Kidney (tissue), 14 donors: Measurements from ENCODE around the gene SYT13. TPM values are rescaled to one million over a fixed set of nuclear protein-coding genes. Genes with fewer than 3 reads are reported as not detected.

Source experiments
- DNase-seq, 5 donors: peaks; one replicate each; pipeline ENCODE4 v3.0.0-alpha.2; 2013 to 2020
- FAIRE-seq: peaks from 2 replicates; lab custom pipeline; 2012; peaks lifted over from hg19 to GRCh38; lab: Jason Lieb, UNC
- H3K27ac ChIP-seq, 2 donors: one replicate each; pipeline ENCODE4 v1.7.0; 2013; ENCODE audit warnings: low read depth in 2 of 2, low read length in 2 of 2, inconsistent platforms in 1 of 2
- H3K27me3 ChIP-seq: one replicate; pipeline ENCODE4 v1.7.1; 2013; ENCODE audit warnings: low read length, inconsistent platforms; ENCODE audit not compliant: control insufficient read depth, insufficient read depth
- H3K36me3 ChIP-seq, 3 donors: one replicate each; pipeline versions ENCODE4 v1.7.0 to v1.7.1; 2013; ENCODE audit warnings: low read length in 3 of 3, control low read depth in 1 of 3, inconsistent platforms in 1 of 3; ENCODE audit not compliant: insufficient read depth in 3 of 3, control insufficient read depth in 2 of 3
- H3K4me1 ChIP-seq, 3 donors: one replicate each; pipeline versions ENCODE4 v1.7.0 to v1.7.1; 2013; ENCODE audit warnings: low read length in 3 of 3, inconsistent platforms in 1 of 3, low read depth in 1 of 3; ENCODE audit not compliant: control insufficient read depth in 2 of 3, insufficient read depth in 2 of 3
- H3K4me3 ChIP-seq, 3 donors: one replicate each; pipeline versions ENCODE4 v1.7.0 to v1.8.1; 2013; ENCODE audit warnings: low read length in 3 of 3, control low read depth in 1 of 3, inconsistent platforms in 1 of 3
- H3K9ac ChIP-seq, 3 donors: one replicate each; pipeline versions ENCODE4 v1.7.0 to v1.7.1; 2013; ENCODE audit warnings: low read length in 3 of 3, control low read depth in 1 of 3, inconsistent platforms in 1 of 3
- H3K9me3 ChIP-seq, 3 donors: one replicate each; pipeline versions ENCODE4 v1.7.0 to v1.7.1; 2013; ENCODE audit warnings: low read length in 3 of 3, control low read depth in 1 of 3, inconsistent platforms in 1 of 3; ENCODE audit not compliant: control insufficient read depth in 2 of 3, insufficient read depth in 1 of 3
- CTCF ChIP-seq: IDR thresholded peaks from 3 replicates; pipeline ENCODE4 v1.5.1; 2012; ENCODE audit warnings: mild to moderate bottlenecking, moderate library complexity, borderline replicate concordance; ENCODE audit not compliant: insufficient read depth; ENCODE audit errors: extremely low read depth
- intact Hi-C: fragments of 100-400 bp; cut with DNase I; formaldehyde crosslinking; loops from one replicate; pipeline ENCODE4 v1.11.1; 2022
- polyA plus RNA-seq: library from polyadenylated mRNA; stranded (reverse); fragments of 350-450 nt; fragmentation: Illumina TruSeq; extraction: RNeasy Lipid Tissue Mini Kit (QIAGEN cat#74804); gene quantifications from one replicate; pipeline ENCODE4 v1.2.3, GENCODE V29; 2014; ENCODE audit warnings: low read depth, low replicate concordance; ENCODE audit not compliant: insufficient read depth
- total RNA-seq: library from RNA; stranded (reverse); fragmentation: NEBNext Ultra II Directional; extraction: Animal tissue kit (Norgen Biotek cat#: 25700); gene quantifications from one replicate; pipeline ENCODE4 v1.2.1, GENCODE V29; 2021
- donor health status: control.
- donor health status: control.
- donor health status: control.
- donor health status: control.
- donor health status: control.
- donor health status: DM: yes; HTN: yes; CAD: no.
- donor health status: Normal renal cell carcinoma (clear cell type).

SYT13 gene
- total and polyA plus RNA-seq, 2 donors from 2014 or later = 6.8 to 16.4 TPM

- H3K36me3 ChIP-seq = no peaks in the 10 kb centered on the region
- no peaks in the 10 kb centered on the region for H3K4me1 ChIP-seq
- H3K4me3 ChIP-seq = no peak overlapping the region
- FAIRE-seq (no peak), DNase-seq (no peak)
- no peaks in the 10 kb centered on the region for H3K9me3 ChIP-seq
- intact Hi-C loops = no loop called here
- TF ChIP-seq CTCF = no peak
- H3K9ac ChIP-seq = no peak overlapping the region
- no peaks in the 10 kb centered on the region for H3K27me3 ChIP-seq
- H3K27ac ChIP-seq = no peak overlapping the region
Measured at GRCh38 chr11:45303316-45303715, 17.2 kb upstream of the SYT13 start.

- Histone ChIP-seq H3K27ac (no peak overlapping the region), H3K4me3 (no peak overlapping the region), H3K9ac (no peak overlapping the region), H3K4me1 (no peaks in the 10 kb centered on the region), H3K9me3 (no peaks in the 10 kb centered on the region), H3K36me3 (no peaks in the 10 kb centered on the region), H3K27me3 (no peaks in the 10 kb centered on the region)
- intact Hi-C loops = no loop called here
- DNase-seq (peak in 3 of 5 donors; percentile 26 to 33 (median 26)), FAIRE-seq (no peak)
- TF ChIP-seq CTCF = no peak
Measured at GRCh38 chr11:45301537-45302246, 15.6 kb upstream of the SYT13 start.

- no peak for TF ChIP-seq CTCF
- Histone ChIP-seq H3K36me3 (no peaks in the 10 kb centered on the region), H3K9me3 (no peaks in the 10 kb centered on the region), H3K9ac (no peak overlapping the region), H3K4me1 (no peaks in the 10 kb centered on the region), H3K27ac (no peak overlapping the region), H3K4me3 (no peak overlapping the region), H3K27me3 (no peaks in the 10 kb centered on the region)
- FAIRE-seq (no peak), DNase-seq (no peak)
- intact Hi-C loops = no loop called here
Measured at GRCh38 chr11:45300715-45301114, 14.6 kb upstream of the SYT13 start.
